Measurements from ENCODE around the gene PRKG1. TPM values are rescaled to one million over a fixed set of nuclear protein-coding genes. Genes with fewer than 3 reads are reported as not detected.

PRKG1 gene
- total and polyA plus RNA-seq, 2 of the 8 experiments (the other 6 are each of a cell fraction or from before 2014, with no cell fraction given) = 4.2 to 15.2 TPM

GRCh38 chr10:51508156-51508555 lies 433.9 kb downstream of the PRKG1 start:
- no peak overlapping the region for H2AK5ac ChIP-seq (ENCODE audit: low read depth, low read length)
- no peak overlapping the region for H3K23ac ChIP-seq (ENCODE audit: insufficient read length)
- no peaks in the 10 kb centered on the region for H3K4me1 ChIP-seq (replicated peaks in 1 of 4; ENCODE audit: control insufficient read depth in 3 of 4, insufficient read depth in 4 of 4, low read length in 3 of 4)
- H3K79me1 ChIP-seq (ENCODE audit: low read depth, low read length) = no peaks in the 10 kb centered on the region
- H3K9ac ChIP-seq (replicated peaks in 1 of 4; ENCODE audit: extremely low read depth in 1 of 4, low read depth in 3 of 4, low read length in 3 of 4) = no peak overlapping the region
- TF ChIP-seq RFX5 (IDR thresholded peaks at IDR 0.05; ENCODE audit: borderline replicate concordance, low read depth, low read length) (no peak), CHD1 (IDR thresholded peaks at IDR 0.05; ENCODE audit: low read depth, low read length) (no peak), YY1 (IDR thresholded peaks at IDR 0.05; ENCODE audit: low read depth, low read length) (no peak), EZH2 (IDR thresholded peaks at IDR 0.05; ENCODE audit: low read depth, low read length, severe bottlenecking) (no peak), NANOG (IDR thresholded peaks at IDR 0.05; ENCODE audit: insufficient read depth, low read depth, low read length, poor library complexity, severe bottlenecking) (no peak), BACH1 (IDR thresholded peaks at IDR 0.05; ENCODE audit: low read length) (no peak), RAD21 (IDR thresholded peaks at IDR 0.05 in 1 of 2, conservative IDR thresholded peaks at IDR 0.05 in 1 of 2; ENCODE audit: low read depth in 2 of 2, low read length in 2 of 2) (no peak), ZNF274 (IDR thresholded peaks at IDR 0.05; ENCODE audit: borderline replicate concordance, extremely low read depth, low read length) (no peak), RNF2 (IDR thresholded peaks at IDR 0.05; ENCODE audit: borderline replicate concordance, low read depth, low read length, missing control alignments, poor library complexity, severe bottlenecking) (no peak), TAF1 (IDR thresholded peaks at IDR 0.05; ENCODE audit: low read depth, low read length) (no peak), HDAC6 (IDR thresholded peaks at IDR 0.05; ENCODE audit: low read depth, low read length) (no peak)
- H4K91ac ChIP-seq (replicated peaks; ENCODE audit: insufficient read length, low read length) = no peak overlapping the region
- no peak overlapping the region for H2BK20ac ChIP-seq (ENCODE audit: low read length)
- H3K14ac ChIP-seq (ENCODE audit: insufficient read length) = no peak overlapping the region
- H3K27ac ChIP-seq (ENCODE audit: low read depth, low read length) = no peak overlapping the region
- WGBS, 2 experiments (ENCODE audit: extremely low coverage in 1 of 2, insufficient coverage in 1 of 2, insufficient read length in 1 of 2, insufficient replicate concordance in 2 of 2, low coverage in 1 of 2, low lambda C conversion rate in 2 of 2, missing lambda C conversion rate in 1 of 2) = 95% methylated on average over 2 of the region's 2 CpGs; no CpG with 5 or more reads in 1 of the 2 experiments
- no peak overlapping the region for H3K56ac ChIP-seq (replicated peaks; ENCODE audit: insufficient read length, low read depth, low read length)
- H2AFZ ChIP-seq (ENCODE audit: low read length) = no peak overlapping the region
- H4K5ac ChIP-seq (ENCODE audit: insufficient read length, low read depth, low read length) = no peak overlapping the region
- no peak overlapping the region for H3K4ac ChIP-seq (replicated peaks; ENCODE audit: insufficient read length, low read depth, low read length)
- H3K4me2 ChIP-seq (ENCODE audit: insufficient read depth in 1 of 2, low read depth in 2 of 2, low read length in 2 of 2) = no peak overlapping the region
- H2BK120ac ChIP-seq (replicated peaks; ENCODE audit: low read depth, low read length) = no peak overlapping the region
- no peak for FAIRE-seq
- no peaks in the 10 kb centered on the region for H3K79me2 ChIP-seq (ENCODE audit: control insufficient read depth in 1 of 2, insufficient read depth in 2 of 2, low read length in 2 of 2)
- CTCF ChIA-PET (ENCODE audit: partially characterized antibody) = interaction anchor here (0.6 to 1.2 kb wide), 3 partner anchors 8 to 304 kb away, joined by 3 to 4 read pairs (median 3); no protein-coding TSS in a partner anchor
- no peak overlapping the region for H3K4me3 ChIP-seq (ENCODE audit: extremely low read depth in 1 of 4, insufficient read depth in 2 of 4, low read depth in 3 of 4, low read length in 4 of 4)
- POLR2A ChIA-PET (ENCODE audit: partially characterized antibody) = no interaction called here
- H2BK12ac ChIP-seq (ENCODE audit: low read depth, low read length) = no peak overlapping the region
- H3K9me3 ChIP-seq (ENCODE audit: insufficient read depth in 2 of 2, low read depth in 1 of 2, low read length in 1 of 2) = no peaks in the 10 kb centered on the region
- H2BK15ac ChIP-seq (ENCODE audit: low read length) = no peak overlapping the region
- H3K18ac ChIP-seq (ENCODE audit: extremely low read depth, low read length) = no peak overlapping the region
- no peaks in the 10 kb centered on the region for H4K20me1 ChIP-seq (replicated peaks in 1 of 2; ENCODE audit: control insufficient read depth in 1 of 2, insufficient read depth in 2 of 2, low read length in 2 of 2)
- no peaks in the 10 kb centered on the region for H3K23me2 ChIP-seq (ENCODE audit: low read depth, low read length)
- no peak overlapping the region for H2BK5ac ChIP-seq (ENCODE audit: low read depth, low read length)
- no peak overlapping the region for H4K8ac ChIP-seq (ENCODE audit: extremely low read depth, insufficient read depth, low read length)
- DNase-seq (ENCODE audit: low read depth in 1 of 2, low spot score in 2 of 2) = no peak
- H3K36me3 ChIP-seq (ENCODE audit: control insufficient read depth in 2 of 4, insufficient read depth in 4 of 4, low read length in 3 of 4) = no peaks in the 10 kb centered on the region
- no peaks in the 10 kb centered on the region for H3K27me3 ChIP-seq (replicated peaks in 1 of 4; ENCODE audit: control insufficient read depth in 3 of 4, extremely low read depth in 1 of 4, insufficient read depth in 3 of 4, low read length in 3 of 4)

All from H1 (cell line).